HL-60/S4 (cell line): Measurements from ENCODE around the gene LMOD1.
"Not testable (repeated sequence)": the region's sequence is repeated elsewhere in the genome, so short reads cannot be mapped to it uniquely, and the experiment has no call there.

Source experiments
- in situ Hi-C: fragments of 300-500 bp; cut with MboI; formaldehyde crosslinking; loops from 2 replicates; pipeline ENCODE4 v1.14.3; 2022; ENCODE audit warnings: low sequenced_read_pairs

Gene LMOD1

GRCh38 chr1:201949491-201949890 lies 3.1 kb upstream of the LMOD1 start:
- in situ Hi-C loops: no loop called here

DNA sequence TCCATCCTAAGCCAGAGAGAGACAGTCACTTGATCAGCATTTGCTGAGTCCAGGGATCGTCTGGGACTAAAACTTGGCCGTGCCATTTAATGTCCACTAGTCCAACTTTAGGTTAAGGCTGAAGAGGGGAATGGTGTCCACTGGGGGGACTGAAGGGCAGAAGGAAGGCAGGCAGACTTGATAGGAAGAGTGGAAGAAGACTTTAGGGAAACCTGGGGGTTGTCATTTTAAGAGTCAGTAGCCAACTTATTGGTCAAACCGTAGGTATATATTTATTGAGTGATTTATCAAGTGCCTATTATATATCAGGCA lies 1.3 kb upstream of the LMOD1 start:
- in situ Hi-C loops: no loop called here

DNA sequence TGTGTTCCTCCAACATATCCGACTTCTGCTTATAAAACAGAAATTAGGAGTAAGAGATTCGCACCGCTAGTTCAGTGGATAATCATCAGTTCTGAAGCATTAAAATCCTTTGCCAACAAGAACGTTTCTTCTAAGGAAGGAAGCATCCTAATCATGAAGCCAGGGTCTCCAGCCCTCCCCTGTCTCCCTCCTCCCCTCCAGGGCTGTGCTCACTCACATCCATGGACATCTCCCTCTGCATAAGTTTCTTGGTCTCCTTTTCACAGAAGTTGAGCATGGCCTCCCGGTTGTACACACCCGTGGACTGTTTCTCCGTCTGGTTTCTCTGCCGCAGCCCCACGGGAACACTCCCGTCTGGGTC lies 505 bp downstream of the LMOD1 start:
- in situ Hi-C loops: no loop called here

- in situ Hi-C loops: no loop called here
These were observed 1.2 kb downstream of the LMOD1 start for GRCh38 chr1:201945157-201945556.

- in situ Hi-C loops: no loop called here
These were observed 1.7 kb downstream of the LMOD1 start for GRCh38 chr1:201944639-201945038.

DNA sequence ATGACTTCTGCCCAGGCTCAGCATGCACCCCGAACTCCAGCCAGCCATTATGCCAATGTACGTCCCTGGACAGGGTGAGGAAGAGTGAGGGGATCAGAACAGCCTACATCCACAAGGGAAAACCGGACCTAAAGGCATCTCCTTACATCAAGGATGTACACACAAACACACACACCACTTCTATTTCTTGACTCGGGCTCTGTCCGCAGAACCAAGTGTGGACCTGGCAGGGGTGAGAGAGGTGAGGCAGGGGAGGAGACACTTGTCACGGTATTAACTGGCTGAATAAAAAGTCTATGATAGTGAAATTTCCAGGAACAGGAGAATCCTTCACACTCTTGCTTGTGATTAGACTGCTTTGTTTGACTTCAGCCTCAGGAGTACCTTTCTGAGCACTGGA lies 2.3 kb downstream of the LMOD1 start:
- in situ Hi-C loops: no loop called here

DNA sequence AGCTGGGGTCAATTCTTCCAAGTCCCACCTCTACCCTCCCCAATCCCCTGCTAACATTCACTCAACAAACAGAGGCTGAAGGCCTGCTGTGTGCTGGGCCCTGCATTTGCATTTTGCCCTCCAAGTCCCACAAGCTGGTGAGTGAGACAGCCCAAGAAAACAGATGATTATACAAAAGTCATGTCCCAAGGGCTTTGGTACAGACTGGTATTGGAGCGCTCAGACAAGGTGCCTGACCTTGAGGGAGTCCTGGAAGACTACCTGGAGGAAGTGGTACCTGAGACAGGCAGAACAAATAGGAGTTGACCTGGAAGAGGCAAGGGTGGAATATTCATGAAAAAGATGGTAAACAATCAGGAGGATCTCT lies 4.2 kb downstream of the LMOD1 start:
- in situ Hi-C loops: no loop called here

GRCh38 chr1:201941420-201942128 lies 4.8 kb downstream of the LMOD1 start:
- in situ Hi-C loops: no loop called here

- in situ Hi-C loops: not testable (repeated sequence)
These were observed 6.0 kb downstream of the LMOD1 start for GRCh38 chr1:201940316-201940715.

DNA sequence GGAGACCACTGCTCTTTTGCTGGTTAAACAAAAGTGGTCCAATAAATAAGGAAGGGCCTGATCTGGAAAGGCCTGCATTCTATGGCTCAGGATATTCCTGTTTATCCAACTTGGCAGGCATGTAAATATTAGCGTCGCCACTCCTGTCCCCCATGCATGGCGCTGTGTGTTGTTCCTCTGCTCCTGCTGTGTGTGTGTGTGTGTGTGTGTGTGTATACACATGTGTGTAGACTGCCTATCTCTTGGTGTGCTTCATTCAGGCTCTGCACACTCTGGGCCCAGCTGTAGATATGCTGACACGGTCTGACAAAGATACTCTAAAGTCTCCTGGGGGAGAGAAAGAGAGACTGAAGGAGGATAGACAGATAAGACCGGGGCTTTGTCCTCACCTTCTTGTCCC lies 6.8 kb downstream of the LMOD1 start:
- in situ Hi-C loops: no loop called here

DNA sequence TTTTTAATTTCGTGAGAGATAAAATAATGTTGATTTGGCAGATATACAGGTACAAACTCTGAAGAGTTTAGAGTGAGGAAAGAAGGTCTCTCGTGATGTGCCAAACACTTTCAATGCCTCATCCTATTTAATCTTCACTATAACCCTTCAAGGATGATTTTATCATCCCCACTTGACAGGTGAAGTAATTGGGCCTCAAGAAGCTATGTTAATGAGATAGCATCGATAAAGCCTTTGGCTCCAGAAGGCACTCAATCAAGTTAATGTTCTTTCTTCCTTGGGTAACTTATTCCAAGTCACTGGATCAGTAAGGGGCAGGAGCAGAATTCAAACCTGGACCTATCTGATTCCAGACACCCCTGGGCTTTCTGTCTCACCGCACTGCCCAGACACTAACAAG lies 7.2 kb downstream of the LMOD1 start:
- in situ Hi-C loops: no loop called here

GRCh38 chr1:201938440-201939035 lies 7.8 kb downstream of the LMOD1 start:
- in situ Hi-C loops: no loop called here

DNA sequence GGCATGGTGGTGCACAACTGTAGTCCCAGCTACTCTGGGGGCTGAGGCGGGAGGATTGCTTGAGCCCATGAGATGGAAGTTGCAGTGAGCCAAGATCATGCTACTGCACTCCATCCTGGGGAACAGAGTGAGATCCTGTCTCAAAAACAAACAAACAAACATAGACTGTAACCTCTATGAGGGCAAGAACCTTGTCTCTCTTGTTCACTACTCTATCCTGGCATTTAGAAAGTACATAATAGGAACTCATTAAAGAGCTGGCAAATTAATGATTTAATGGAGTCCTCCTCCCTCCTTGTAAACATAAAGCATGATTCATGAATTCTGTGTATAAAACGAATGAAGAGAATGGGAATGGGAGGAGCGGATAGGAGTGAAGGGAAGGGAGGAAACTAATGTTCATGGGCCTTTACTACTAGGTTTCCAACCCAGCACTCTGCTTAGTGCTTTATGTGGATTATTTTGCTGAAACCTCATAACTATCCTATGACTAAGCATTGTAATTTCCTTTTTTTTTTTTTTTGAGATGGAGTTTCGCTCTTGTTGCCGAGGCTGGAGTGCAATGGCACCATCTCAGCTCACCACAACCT lies 8.6 kb downstream of the LMOD1 start:
- in situ Hi-C loops: no loop called here

DNA sequence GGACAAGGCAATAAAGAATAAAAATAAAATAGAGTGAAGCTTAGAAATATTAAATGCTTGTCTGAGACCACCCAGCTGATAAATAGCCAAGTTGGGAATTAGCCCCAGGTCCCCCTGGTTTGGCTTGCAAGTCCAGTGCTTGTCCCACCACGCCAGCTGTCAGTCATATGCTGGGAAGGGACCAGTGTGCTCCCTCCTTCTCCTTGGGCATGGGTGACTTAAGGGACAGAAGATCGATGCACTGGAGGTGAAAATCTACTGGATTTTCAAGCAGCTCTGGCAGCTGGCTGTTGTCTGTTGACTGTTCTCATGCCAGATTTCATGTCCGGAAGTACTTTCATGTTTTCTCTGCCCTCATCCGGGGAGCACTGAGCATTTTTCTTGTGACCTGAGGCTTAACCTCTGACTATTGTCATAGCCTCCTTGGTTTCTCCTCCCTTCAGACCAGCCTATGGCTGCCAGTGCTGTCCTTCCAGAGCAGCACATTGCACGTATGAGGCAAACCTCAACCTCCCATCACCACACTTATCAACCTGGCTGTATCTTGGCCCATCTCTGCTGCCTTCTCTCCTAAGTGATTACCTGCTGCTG lies 12.4 kb downstream of the LMOD1 start:
- in situ Hi-C loops: no loop called here

- in situ Hi-C loops: no loop called here
These were observed 15.5 kb downstream of the LMOD1 start for GRCh38 chr1:201930803-201931202.

GRCh38 chr1:201930137-201930536 lies 16.2 kb downstream of the LMOD1 start:
- in situ Hi-C loops: no loop called here

DNA sequence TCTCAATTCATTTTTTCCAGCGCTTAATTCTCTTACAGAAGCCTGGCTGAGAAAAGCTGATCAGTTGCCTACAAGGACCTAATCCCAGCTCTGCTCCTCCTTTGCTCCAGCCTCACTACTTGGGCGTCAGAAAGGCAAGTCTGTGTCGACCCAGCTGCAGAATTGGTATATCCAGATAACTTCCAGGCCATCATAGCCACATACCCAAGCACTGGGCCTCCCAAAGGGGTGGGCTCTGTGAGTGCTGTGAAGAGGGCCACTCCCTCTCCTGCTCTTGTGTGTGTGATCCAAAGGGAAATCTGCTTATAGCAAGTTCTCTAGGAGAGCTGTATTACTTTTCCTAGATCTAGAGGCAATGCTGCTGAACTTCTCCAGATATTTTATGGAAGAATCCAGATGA lies 18.1 kb downstream of the LMOD1 start:
- in situ Hi-C loops: no loop called here

- in situ Hi-C loops: no loop called here
These were observed 20.2 kb downstream of the LMOD1 start for GRCh38 chr1:201925981-201926645.

DNA sequence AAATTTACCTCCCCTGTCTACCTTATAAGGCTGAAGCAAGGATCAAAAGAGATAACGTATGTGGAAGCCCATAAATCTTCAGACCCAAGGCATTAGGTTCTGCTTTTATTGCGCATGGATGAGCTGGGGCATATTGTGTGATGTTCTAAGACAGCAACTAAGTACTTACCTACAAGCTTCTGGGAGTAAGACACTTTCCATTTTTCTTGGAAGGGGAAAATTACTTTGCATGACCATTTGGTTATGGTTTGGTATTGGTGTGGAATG lies 21.1 kb downstream of the LMOD1 start:
- in situ Hi-C loops: no loop called here

DNA sequence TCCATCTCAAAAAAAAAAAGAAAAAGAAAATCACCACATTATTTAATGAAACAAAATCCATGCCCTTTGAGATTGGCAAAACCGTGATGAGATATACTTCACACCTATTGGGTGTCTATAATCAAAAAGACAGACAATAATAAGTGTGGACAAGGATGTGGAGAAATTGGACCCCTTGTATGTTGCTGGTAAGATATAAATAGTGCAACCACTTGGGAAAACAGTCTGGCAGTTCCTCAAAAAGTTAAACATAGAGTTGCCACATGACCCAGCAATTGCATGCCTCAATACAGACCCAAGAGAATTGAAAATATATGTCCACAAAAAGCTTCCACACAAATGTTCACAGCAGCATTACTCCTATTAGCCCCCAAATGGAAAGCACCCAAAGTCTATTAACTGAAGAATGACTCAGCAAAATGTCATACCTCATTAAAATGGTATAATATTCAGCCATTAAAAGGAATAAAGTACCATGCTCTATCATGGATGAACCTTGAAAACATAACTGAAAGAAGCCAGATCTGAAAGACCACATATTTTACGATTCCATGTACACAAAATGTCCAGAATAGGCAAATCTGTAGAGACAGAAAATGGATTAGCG lies 24.3 kb downstream of the LMOD1 start:
- in situ Hi-C loops: no loop called here

GRCh38 chr1:201918343-201918742 lies 28.0 kb downstream of the LMOD1 start:
- in situ Hi-C loops: no loop called here
